Endothelial cell of umbilical vein (primary cell): ENCODE data around the gene GAPDH. TPM values are rescaled to one million over a fixed set of nuclear protein-coding genes. Genes with fewer than 3 reads are reported as not detected.
"Not testable (repeated sequence)": the region's sequence is repeated elsewhere in the genome, so short reads cannot be mapped to it uniquely, and the experiment has no call there.

Experiments used
- BruUV-seq: library from RNA; stranded (reverse); fragments of 400-500 nt; replicated peaks from 2 replicates; lab custom pipeline; 2021; lab: Mats Ljungman, UMichigan
- CTCF ChIA-PET: fragments of 300-600, 350-600 bp; sonication (Branson Sonifier 250); formaldehyde crosslinking; loops from one replicate; lab custom pipeline; 2021; ENCODE audit warnings: antibody characterized with exemption, inconsistent platforms; lab: Charles Lee
- POLR2A ChIA-PET: fragments of 300-600, 350-600 bp; sonication (Branson Sonifier 250); formaldehyde crosslinking; loops from one replicate; lab custom pipeline; 2021; ENCODE audit warnings: antibody characterized with exemption, inconsistent platforms; lab: Charles Lee
- DNase-seq: peaks from one replicate; pipeline ENCODE4 v3.0.0-alpha.2; 2011; ENCODE audit warnings: low read depth, low spot score
- FAIRE-seq: peaks from 2 replicates; lab custom pipeline; 2011; peaks lifted over from hg19 to GRCh38; lab: Jason Lieb, UNC
- H2AFZ ChIP-seq: 2 replicates; pipeline ENCODE4 v1.6.0; 2012; ENCODE audit warnings: low read depth, low read length, control low read depth, inconsistent platforms
- H3K27ac ChIP-seq: 2 replicates; pipeline ENCODE4 v1.5.1; 2011; ENCODE audit warnings: low read depth, mild to moderate bottlenecking, control low read depth, low read length, moderate library complexity; ENCODE audit not compliant: insufficient read depth
- H3K27me3 ChIP-seq, 2 experiments: 2 replicates each; pipeline versions ENCODE4 v1.6.0 to v1.6.1; 2011; ENCODE audit warnings: low read length in 2 of 2, mixed read lengths in 1 of 2; ENCODE audit not compliant: control insufficient read depth in 2 of 2, insufficient read depth in 2 of 2
- H3K36me3 ChIP-seq, 2 experiments: 2 replicates in 1 of 2; 3 replicates in 1 of 2; pipeline ENCODE4 v1.5.1; 2011; ENCODE audit warnings: low read length in 2 of 2, mild to moderate bottlenecking in 1 of 2, moderate library complexity in 1 of 2; ENCODE audit not compliant: control insufficient read depth in 2 of 2, insufficient read depth in 2 of 2; ENCODE audit errors: extremely low read depth in 1 of 2
- H3K4me1 ChIP-seq: 3 replicates; pipeline ENCODE4 v1.5.1; 2011; ENCODE audit warnings: mild to moderate bottlenecking, low read length; ENCODE audit not compliant: control insufficient read depth, insufficient read depth; ENCODE audit errors: extremely low read depth
- H3K4me2 ChIP-seq: 2 replicates; pipeline ENCODE4 v1.6.1; 2011; ENCODE audit warnings: low read length, control low read depth, mixed read lengths; ENCODE audit not compliant: insufficient read depth
- H3K4me3 ChIP-seq, 3 experiments: fragments of 200-600 bp in 1 of 3; sonication (generic), shearing (Covaris generic) in 1 of 3; replicated peaks in 1 of 3; 2 replicates each; pipeline ENCODE4 v1.5.1; 2011 to 2016; ENCODE audit warnings: control low read depth in 3 of 3, low read length in 3 of 3, mild to moderate bottlenecking in 2 of 3, inconsistent platforms in 1 of 3, low read depth in 1 of 3, moderate library complexity in 1 of 3; ENCODE audit not compliant: insufficient read depth in 1 of 3
- H3K79me2 ChIP-seq: 2 replicates; pipeline ENCODE4 v1.6.0; 2012; ENCODE audit warnings: low read length, inconsistent platforms; ENCODE audit not compliant: control insufficient read depth, insufficient read depth
- H3K9ac ChIP-seq: replicated peaks from 2 replicates; pipeline ENCODE3; 2011; ENCODE audit warnings: low read length, control low read depth; ENCODE audit not compliant: insufficient read depth; ENCODE audit errors: extremely low read depth
- H3K9me1 ChIP-seq: replicated peaks from 3 replicates; pipeline ENCODE4 v1.6.0; 2011; ENCODE audit warnings: mild to moderate bottlenecking, low read length; ENCODE audit not compliant: control insufficient read depth, insufficient read depth; ENCODE audit errors: extremely low read depth
- H3K9me3 ChIP-seq: replicated peaks from 2 replicates; pipeline ENCODE4 v1.5.1; 2012; ENCODE audit warnings: low read length, inconsistent platforms; ENCODE audit not compliant: control insufficient read depth, insufficient read depth
- H4K20me1 ChIP-seq: replicated peaks from 2 replicates; pipeline ENCODE3; 2011; ENCODE audit warnings: mild to moderate bottlenecking, low read length; ENCODE audit not compliant: control insufficient read depth, insufficient read depth; ENCODE audit errors: extremely low read depth
- EZH2 ChIP-seq: IDR thresholded peaks from 2 replicates; pipeline ENCODE4 v1.6.1; 2012; ENCODE audit warnings: borderline replicate concordance, low read depth, mild to moderate bottlenecking, moderate library complexity, low read length, inconsistent platforms; ENCODE audit not compliant: severe bottlenecking
- FOS ChIP-seq: IDR thresholded peaks from 2 replicates; pipeline ENCODE4 v1.6.1; 2011; ENCODE audit warnings: mild to moderate bottlenecking, low read length, moderate library complexity, borderline replicate concordance; ENCODE audit not compliant: insufficient read depth
- GATA2 ChIP-seq: IDR thresholded peaks from 2 replicates; pipeline ENCODE4 v1.7.0; 2011; ENCODE audit warnings: low read depth, mild to moderate bottlenecking, moderate library complexity, mixed read lengths, low read length; ENCODE audit not compliant: insufficient read length, insufficient read depth
- JUN ChIP-seq: IDR thresholded peaks from 2 replicates; pipeline ENCODE4 v1.6.1; 2011; ENCODE audit warnings: borderline replicate concordance, low read depth; ENCODE audit not compliant: insufficient read length, insufficient read depth
- MYC ChIP-seq: IDR thresholded peaks from one replicate; pipeline ENCODE4 v1.6.1; 2011; ENCODE audit warnings: mild to moderate bottlenecking, low read depth, low read length
- POLR2A ChIP-seq: IDR thresholded peaks from 2 replicates; pipeline ENCODE4 v1.6.1; 2012; ENCODE audit warnings: low read depth, mild to moderate bottlenecking, control low read depth, low read length
- POLR2AphosphoS5 ChIP-seq: IDR thresholded peaks from 2 replicates; pipeline ENCODE4 v1.6.1; 2012; ENCODE audit warnings: low read depth, mild to moderate bottlenecking, control low read depth, low read length, moderate library complexity; ENCODE audit not compliant: insufficient read depth
- dilution Hi-C: fragments of 300-500 bp; cut with MboI; formaldehyde crosslinking; loops from one replicate; pipeline ENCODE4 v1.15.0; 2019; ENCODE audit warnings: low sequenced_read_pairs; ENCODE audit not compliant: extremely low pct_ligation_motif_present
- intact Hi-C: fragments of 100-400 bp; cut with micrococcal nuclease; formaldehyde crosslinking; loops from one replicate; pipeline ENCODE4 v1.10.0; 2022
- polyA plus RNA-seq, 4 experiments: library from polyadenylated mRNA; depleted of rRNA in 3 of 4; stranded (reverse) in 3 of 4; unstranded in 1 of 4; fragments of >200 nt; gene quantifications; 2 replicates each; pipeline versions ENCODE4 v1.2.1 to v1.2.3, GENCODE V29; 2011 to 2012; ENCODE audit warnings: missing spikeins in 1 of 4
- total RNA-seq: library from RNA; stranded (reverse); gene quantifications from 2 replicates; pipeline ENCODE4 v1.2.3, GENCODE V29; 2021
- TF ChIP-seq, protein P1 (sequence below): IDR thresholded peaks from 2 replicates; pipeline ENCODE4 v1.6.1; 2011; ENCODE audit not compliant: insufficient read depth, insufficient read length
- TF ChIP-seq, protein P2 (sequence below), 2 donors: IDR thresholded peaks; 1 replicate in 1 of 2; 2 replicates in 1 of 2; pipeline ENCODE4 v1.5.1; 2011; ENCODE audit warnings: low read length in 2 of 2, mild to moderate bottlenecking in 2 of 2, moderate library complexity in 2 of 2, control low read depth in 1 of 2, inconsistent platforms in 1 of 2, low read depth in 1 of 2; ENCODE audit not compliant: insufficient read depth in 1 of 2; ENCODE audit errors: extremely low read depth in 1 of 2

Gene GAPDH
- total and polyA plus RNA-seq, 2 donors (not counting 3 experiments of a cell fraction or from before 2014, with no cell fraction given), result 4,648 to 8,748 TPM

DNA sequence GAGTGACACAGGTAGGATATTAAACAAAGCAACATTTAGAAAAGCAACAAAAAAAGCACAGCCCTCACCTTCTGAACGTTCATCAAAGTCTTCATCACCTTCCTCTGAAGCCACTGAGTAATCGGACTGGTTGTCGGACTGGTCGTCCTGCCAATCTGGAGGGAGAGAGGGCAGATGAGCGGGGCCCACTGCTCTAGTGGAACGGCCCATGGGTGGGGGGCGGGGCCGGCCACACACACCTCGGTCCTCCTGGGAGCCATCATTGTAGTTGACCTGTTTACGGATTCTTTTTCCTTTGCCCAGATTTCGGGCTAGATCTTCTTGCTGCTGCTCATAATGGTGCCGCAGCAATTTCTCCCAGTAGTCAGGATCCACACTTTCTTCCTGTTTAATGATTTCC, 48.6 kb downstream of the GAPDH start:
- H4K20me1 ChIP-seq, result no peaks in the 10 kb centered on the region
- dilution Hi-C loops (no loop called here), intact Hi-C loops (no loop called here)
- H3K4me3 ChIP-seq, result no peak overlapping the region
- H3K9me1 ChIP-seq, result no peaks in the 10 kb centered on the region
- H3K9ac ChIP-seq, result no peak overlapping the region
- peaks cover 2% of the 10 kb centered on the region for H3K79me2 ChIP-seq
- no peak overlapping the region for H3K27ac ChIP-seq
- no peak for FAIRE-seq
- H2AFZ ChIP-seq, result no peak overlapping the region
- no peak for DNase-seq
- no peaks in the 10 kb centered on the region for H3K27me3 ChIP-seq
- peaks cover 39 to 62% of the 10 kb centered on the region in 2 experiments for H3K36me3 ChIP-seq
- POLR2A ChIA-PET, result no interaction called here
- TF ChIP-seq, protein P1, sequence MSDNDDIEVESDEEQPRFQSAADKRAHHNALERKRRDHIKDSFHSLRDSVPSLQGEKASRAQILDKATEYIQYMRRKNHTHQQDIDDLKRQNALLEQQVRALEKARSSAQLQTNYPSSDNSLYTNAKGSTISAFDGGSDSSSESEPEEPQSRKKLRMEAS, result no peak
- TF ChIP-seq MYC, result no peak
- TF ChIP-seq POLR2A, result no peak
- H3K4me1 ChIP-seq, result no peaks in the 10 kb centered on the region
- no peaks in the 10 kb centered on the region for H3K9me3 ChIP-seq
- H3K4me2 ChIP-seq, result no peak overlapping the region
- CTCF ChIA-PET, result interaction anchor here (1.1 to 1.2 kb wide), 3 partner anchors 15 to 101 kb away, joined by 3 to 4 read pairs (median 4); partner anchors contain the start of gene NOP2
- TSS peak; percentile 37 for BruUV-seq

DNA sequence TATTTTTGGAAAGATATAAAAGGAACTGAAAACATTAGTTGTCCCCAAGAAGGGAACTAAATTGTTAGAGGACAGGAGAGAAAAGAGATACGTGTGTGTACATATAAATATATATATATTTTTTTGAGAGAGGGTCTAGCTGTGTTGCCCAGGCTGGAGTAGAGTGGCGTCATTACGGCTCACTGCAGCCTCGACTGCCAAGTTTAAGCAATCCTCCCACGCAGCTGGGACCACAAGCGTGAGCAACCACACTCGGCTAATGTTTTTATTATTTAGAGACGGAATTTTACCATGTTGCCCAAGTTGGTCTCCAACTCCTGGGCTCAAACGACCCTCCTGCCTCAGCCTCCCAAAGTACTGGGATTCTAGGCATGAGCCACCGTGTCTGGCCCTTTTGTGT, 50.0 kb downstream of the GAPDH start:
- peaks cover 2% of the 10 kb centered on the region for H3K79me2 ChIP-seq
- POLR2A ChIA-PET, result no interaction called here
- no peaks in the 10 kb centered on the region for H3K9me3 ChIP-seq
- H3K36me3 ChIP-seq, result peaks cover 35 to 60% of the 10 kb centered on the region in 2 experiments
- no peaks in the 10 kb centered on the region for H3K4me1 ChIP-seq
- H4K20me1 ChIP-seq, result no peaks in the 10 kb centered on the region
- H3K4me3 ChIP-seq, result no peak overlapping the region
- DNase-seq, result no peak
- H3K9ac ChIP-seq, result no peak overlapping the region
- no TSS peak for BruUV-seq
- H3K4me2 ChIP-seq, result no peak overlapping the region
- H3K27me3 ChIP-seq, result no peaks in the 10 kb centered on the region
- H2AFZ ChIP-seq, result no peak overlapping the region
- H3K9me1 ChIP-seq, result no peaks in the 10 kb centered on the region
- dilution Hi-C loops, result no loop called here
- CTCF ChIA-PET, result no interaction called here
- no peak overlapping the region for H3K27ac ChIP-seq
- TF ChIP-seq EZH2, result no peak
- no peak for TF ChIP-seq POLR2AphosphoS5
- no peak for TF ChIP-seq GATA2
- TF ChIP-seq, protein P1, result no peak
- TF ChIP-seq FOS, result no peak
- TF ChIP-seq, protein P2, sequence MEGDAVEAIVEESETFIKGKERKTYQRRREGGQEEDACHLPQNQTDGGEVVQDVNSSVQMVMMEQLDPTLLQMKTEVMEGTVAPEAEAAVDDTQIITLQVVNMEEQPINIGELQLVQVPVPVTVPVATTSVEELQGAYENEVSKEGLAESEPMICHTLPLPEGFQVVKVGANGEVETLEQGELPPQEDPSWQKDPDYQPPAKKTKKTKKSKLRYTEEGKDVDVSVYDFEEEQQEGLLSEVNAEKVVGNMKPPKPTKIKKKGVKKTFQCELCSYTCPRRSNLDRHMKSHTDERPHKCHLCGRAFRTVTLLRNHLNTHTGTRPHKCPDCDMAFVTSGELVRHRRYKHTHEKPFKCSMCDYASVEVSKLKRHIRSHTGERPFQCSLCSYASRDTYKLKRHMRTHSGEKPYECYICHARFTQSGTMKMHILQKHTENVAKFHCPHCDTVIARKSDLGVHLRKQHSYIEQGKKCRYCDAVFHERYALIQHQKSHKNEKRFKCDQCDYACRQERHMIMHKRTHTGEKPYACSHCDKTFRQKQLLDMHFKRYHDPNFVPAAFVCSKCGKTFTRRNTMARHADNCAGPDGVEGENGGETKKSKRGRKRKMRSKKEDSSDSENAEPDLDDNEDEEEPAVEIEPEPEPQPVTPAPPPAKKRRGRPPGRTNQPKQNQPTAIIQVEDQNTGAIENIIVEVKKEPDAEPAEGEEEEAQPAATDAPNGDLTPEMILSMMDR (IDR thresholded peaks at IDR 0.05; ENCODE audit: extremely low read depth in 1 of 2, insufficient read depth in 1 of 2, low read depth in 1 of 2, low read length in 2 of 2), result no peak
- no peak for TF ChIP-seq JUN
- no peak for TF ChIP-seq POLR2A
- no peak for TF ChIP-seq MYC
- FAIRE-seq, result no peak
- intact Hi-C loops, result no loop called here

DNA sequence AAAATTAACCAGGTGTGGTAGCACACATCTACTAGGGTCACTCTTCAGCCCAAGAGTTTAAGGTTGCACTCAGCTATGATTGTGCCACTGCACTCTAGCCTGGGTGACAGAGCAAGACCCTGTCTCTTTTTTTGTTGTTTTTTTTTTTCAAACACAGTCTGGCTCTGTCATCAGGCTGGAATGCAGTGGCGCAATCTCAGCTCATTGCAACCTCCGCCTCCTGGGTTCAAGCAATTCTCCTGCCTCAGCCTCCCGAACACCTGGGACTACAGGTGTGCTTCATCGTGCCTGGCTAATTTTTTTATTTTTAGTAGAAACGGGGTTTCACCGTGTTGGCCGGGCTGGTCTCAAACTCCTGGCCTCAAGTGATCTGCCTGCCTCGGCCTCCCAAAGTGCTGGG, 52.3 kb downstream of the GAPDH start:
- intact Hi-C loops, H3K4me3 ChIP-seq, H2AFZ ChIP-seq, H3K9me3 ChIP-seq, dilution Hi-C loops, H3K4me1 ChIP-seq, FAIRE-seq, H4K20me1 ChIP-seq, H3K27ac ChIP-seq, H3K79me2 ChIP-seq, H3K27me3 ChIP-seq, CTCF ChIA-PET, DNase-seq, BruUV-seq, H3K4me2 ChIP-seq, POLR2A ChIA-PET, H3K9ac ChIP-seq, H3K9me1 ChIP-seq: not testable (repeated sequence)
- H3K36me3 ChIP-seq, result peaks cover 33 to 59% of the 10 kb centered on the region in 2 experiments
